IMR-90 (cell line): ENCODE results near the gene TNS3. TPM values are rescaled to one million over a fixed set of nuclear protein-coding genes. Genes with fewer than 3 reads are reported as not detected.

Experiments used
- ATAC-seq: fragments of 200-7000 bp; cut with Tn5 transposase; 2 replicates; pipeline ENCODE4 v1.9.1; 2020; ENCODE audit warnings: low read depth, mild to moderate bottlenecking, moderate library complexity
- BruUV-seq: library from RNA; stranded (reverse); fragments of 400-500 nt; replicated peaks from 2 replicates; lab custom pipeline; 2021; lab: Mats Ljungman, UMichigan
- CTCF ChIA-PET: fragments of 300-600 bp; formaldehyde crosslinking; extraction: SDS; loops from one replicate; lab custom pipeline; 2021; ENCODE audit warnings: antibody characterized with exemption; lab: Yijun Ruan, JAX
- POLR2A ChIA-PET: fragments of 300-600 bp; sonication (Branson Sonifier 250); formaldehyde crosslinking; loops from one replicate; lab custom pipeline; 2022; ENCODE audit warnings: antibody characterized with exemption; ENCODE audit not compliant: unreplicated experiment; lab: Charles Lee
- DNase-seq: peaks from one replicate; pipeline ENCODE4 v3.0.0; 2013
- H2AFZ ChIP-seq: replicated peaks from 2 replicates; pipeline ENCODE3; 2013; ENCODE audit warnings: low read length, mild to moderate bottlenecking; ENCODE audit not compliant: poor library complexity
- H2AK5ac ChIP-seq: 2 replicates; pipeline ENCODE4 v1.6.1; 2013; ENCODE audit warnings: low read depth, low read length, inconsistent platforms
- H2AK9ac ChIP-seq: replicated peaks from 2 replicates; pipeline ENCODE3; 2013; ENCODE audit warnings: mild to moderate bottlenecking, low read depth, low read length, moderate library complexity; ENCODE audit not compliant: poor library complexity
- H2BK120ac ChIP-seq: 2 replicates; pipeline ENCODE4 v1.6.1; 2013; ENCODE audit warnings: low read depth, low read length, inconsistent platforms
- H2BK15ac ChIP-seq: 3 replicates; pipeline ENCODE4 v1.6.1; 2013; ENCODE audit warnings: low read depth, low read length, inconsistent platforms
- H2BK20ac ChIP-seq: 2 replicates; pipeline ENCODE4 v1.6.1; 2013; ENCODE audit warnings: low read depth, mild to moderate bottlenecking, inconsistent platforms, low read length, moderate library complexity
- H2BK5ac ChIP-seq: 2 replicates; pipeline ENCODE4 v1.6.1; 2013; ENCODE audit warnings: mild to moderate bottlenecking, low read depth, low read length, inconsistent platforms; ENCODE audit not compliant: poor library complexity, severe bottlenecking
- H3K14ac ChIP-seq: replicated peaks from 2 replicates; pipeline ENCODE4 v1.6.1; 2013; ENCODE audit warnings: low read depth, low read length, inconsistent platforms
- H3K18ac ChIP-seq: 2 replicates; pipeline ENCODE4 v1.6.1; 2013; ENCODE audit warnings: low read depth, low read length, control low read depth
- H3K23ac ChIP-seq: 2 replicates; pipeline ENCODE4 v1.6.1; 2013; ENCODE audit warnings: low read depth, low read length, inconsistent platforms
- H3K27ac ChIP-seq: 2 replicates; pipeline ENCODE4 v1.5.1; 2013; ENCODE audit warnings: mild to moderate bottlenecking, control low read depth, low read length; ENCODE audit not compliant: insufficient read depth
- H3K27me3 ChIP-seq: 2 replicates; pipeline ENCODE4 v1.6.1; 2013; ENCODE audit warnings: low read length; ENCODE audit not compliant: control insufficient read depth, insufficient read depth
- H3K36me3 ChIP-seq: 2 replicates; pipeline ENCODE4 v1.6.1; 2013; ENCODE audit warnings: low read length, mixed read lengths; ENCODE audit not compliant: control insufficient read depth, insufficient read depth
- H3K4ac ChIP-seq: 2 replicates; pipeline ENCODE4 v1.6.1; 2013; ENCODE audit warnings: low read depth, low read length, inconsistent platforms
- H3K4me1 ChIP-seq: 2 replicates; pipeline ENCODE4 v1.6.1; 2013; ENCODE audit warnings: low read length, mixed read lengths; ENCODE audit not compliant: control insufficient read depth, insufficient read depth
- H3K4me2 ChIP-seq: 2 replicates; pipeline ENCODE4 v1.6.1; 2013; ENCODE audit warnings: low read depth, mild to moderate bottlenecking, control low read depth, low read length, moderate library complexity
- H3K4me3 ChIP-seq: 2 replicates; pipeline ENCODE4 v1.5.1; 2013; ENCODE audit warnings: low read depth, mild to moderate bottlenecking, control low read depth, low read length, moderate library complexity; ENCODE audit not compliant: insufficient read depth
- H3K56ac ChIP-seq: 2 replicates; pipeline ENCODE4 v1.6.1; 2013; ENCODE audit warnings: low read length, inconsistent platforms; ENCODE audit not compliant: insufficient read depth; ENCODE audit errors: extremely low read depth
- H3K79me1 ChIP-seq, 2 experiments: 2 replicates each; pipeline ENCODE4 v1.6.1; 2013; ENCODE audit warnings: low read length in 2 of 2, inconsistent platforms in 1 of 2, low read depth in 1 of 2
- H3K9ac ChIP-seq: 2 replicates; pipeline ENCODE4 v1.6.1; 2013; ENCODE audit warnings: low read depth, low read length, control low read depth
- H3K9me1 ChIP-seq: 2 replicates; pipeline ENCODE4 v1.6.1; 2013; ENCODE audit warnings: low read length, inconsistent platforms; ENCODE audit not compliant: insufficient read depth
- H3K9me3 ChIP-seq: 2 replicates; pipeline ENCODE4 v1.6.1; 2013; ENCODE audit warnings: low read length; ENCODE audit not compliant: control insufficient read depth, insufficient read depth
- H4K20me1 ChIP-seq: 2 replicates; pipeline ENCODE4 v1.6.1; 2013; ENCODE audit warnings: low read length, inconsistent platforms; ENCODE audit not compliant: insufficient read depth
- H4K5ac ChIP-seq: 2 replicates; pipeline ENCODE4 v1.6.1; 2013; ENCODE audit warnings: mild to moderate bottlenecking, low read depth, low read length, control low read depth
- H4K8ac ChIP-seq, 2 experiments: 2 replicates each; pipeline ENCODE4 v1.6.1; 2013; ENCODE audit warnings: low read depth in 2 of 2, low read length in 2 of 2, control low read depth in 1 of 2, inconsistent platforms in 1 of 2
- H4K91ac ChIP-seq: 2 replicates; pipeline ENCODE4 v1.6.1; 2013; ENCODE audit warnings: low read depth, low read length, inconsistent platforms; ENCODE audit not compliant: insufficient read depth
- CEBPB ChIP-seq: IDR thresholded peaks from 2 replicates; pipeline ENCODE4 v1.6.1; 2012; ENCODE audit warnings: low read depth, low read length, improper control_type of control experiment
- FOS ChIP-seq: fragments of 150-350 bp; IDR thresholded peaks from 2 replicates; pipeline ENCODE4 v1.6.1; 2016; ENCODE audit warnings: low read depth, low read length
- MAFK ChIP-seq: IDR thresholded peaks from 2 replicates; pipeline ENCODE4 v1.6.1; 2012; ENCODE audit warnings: low read depth, low read length, improper control_type of control experiment
- MAZ ChIP-seq: IDR thresholded peaks from 2 replicates; pipeline ENCODE4 v1.6.1; 2012; ENCODE audit warnings: low read depth, mild to moderate bottlenecking, low read length, improper control_type of control experiment, moderate library complexity, borderline replicate concordance
- MXI1 ChIP-seq: IDR thresholded peaks from 2 replicates; pipeline ENCODE4 v1.6.1; 2012; ENCODE audit warnings: low read depth, mild to moderate bottlenecking, low read length, moderate library complexity, borderline replicate concordance
- NFE2L2 ChIP-seq: fragments of 150-350 bp; IDR thresholded peaks from 2 replicates; pipeline ENCODE4 v1.6.1; 2016; ENCODE audit warnings: low read depth, mild to moderate bottlenecking, low read length
- POLR2A ChIP-seq: IDR thresholded peaks from 2 replicates; pipeline ENCODE4 v1.6.1; 2012; ENCODE audit warnings: mild to moderate bottlenecking, low read depth, low read length
- RFX5 ChIP-seq: IDR thresholded peaks from 2 replicates; pipeline ENCODE4 v1.8.0; 2012; ENCODE audit warnings: low read depth, mild to moderate bottlenecking, low read length, moderate library complexity
- SMC3 ChIP-seq: fragments of 150-350 bp; IDR thresholded peaks from 2 replicates; pipeline ENCODE4 v1.6.1; 2016; ENCODE audit warnings: low read depth, mild to moderate bottlenecking, antibody characterized with exemption, low read length, moderate library complexity
- WGBS, 2 experiments: methylation state at CpG; one replicate each; pipeline versions ENCODE4 v1.1.5 to v1.1.7; 2013; ENCODE audit warnings: missing lambda C conversion rate in 2 of 2; ENCODE audit not compliant: insufficient read length in 1 of 2; ENCODE audit errors: extremely low coverage in 2 of 2; 5-methylcytosine and 5-hydroxymethylcytosine counted together
- dilution Hi-C: fragments of 300-500 bp; cut with HindIII; formaldehyde crosslinking; loops from one replicate; pipeline ENCODE4 v1.14.3; 2018; ENCODE audit warnings: low sequenced_read_pairs; ENCODE audit not compliant: unreplicated experiment
- in situ Hi-C: fragments of 300-500 bp; cut with MboI; formaldehyde crosslinking; loops from 3 replicates; pipeline ENCODE4 v1.14.3; 2019; ENCODE audit warnings: low sequenced_read_pairs, inconsistent platforms, mixed read lengths
- intact Hi-C: fragments of 100-400 bp; cut with micrococcal nuclease; formaldehyde crosslinking; loops from 2 replicates; pipeline ENCODE4 v1.10.0; 2022
- polyA plus RNA-seq, 3 experiments: library from polyadenylated mRNA; depleted of rRNA; stranded (reverse); fragments of >200 nt; gene quantifications; 2 replicates each; pipeline ENCODE4 v1.2.3, GENCODE V29; 2012; ENCODE audit warnings: low replicate concordance in 1 of 3
- total RNA-seq: library from RNA; depleted of rRNA; stranded (reverse); fragments of >200 nt; gene quantifications from 2 replicates; pipeline ENCODE4 v1.2.3, GENCODE V29; 2012

TNS3 gene
- total and polyA plus RNA-seq, 2 of the 4 experiments (the other 2 are of a cell fraction): 64.3 to 79.2 TPM

GRCh38 chr7:47236480-47237129 is 345.3 kb downstream of the TNS3 start:
- Histone ChIP-seq H3K56ac (no peak overlapping the region), H2BK15ac (no peak overlapping the region), H2AK9ac (no peak overlapping the region), H3K23ac (no peak overlapping the region), H3K9ac (no peak overlapping the region), H4K5ac (no peak overlapping the region), H4K8ac (no peak overlapping the region), H2BK120ac (no peak overlapping the region), H3K18ac (no peak overlapping the region), H4K20me1 (no peaks in the 10 kb centered on the region), H3K79me1 (no peaks in the 10 kb centered on the region), H3K4me2 (no peak overlapping the region), H3K4me3 (no peak overlapping the region), H3K9me1 (no peaks in the 10 kb centered on the region), H3K27ac (no peak overlapping the region), H2BK5ac (no peak overlapping the region), H2BK20ac (no peak overlapping the region), H3K14ac (no peak overlapping the region), H3K4me1 (no peaks in the 10 kb centered on the region), H4K91ac (no peak overlapping the region), H3K9me3 (no peaks in the 10 kb centered on the region), H3K4ac (no peak overlapping the region), H2AFZ (no peak overlapping the region), H3K27me3 (peaks cover 23% of the 10 kb centered on the region), H2AK5ac (no peak overlapping the region), H3K36me3 (no peaks in the 10 kb centered on the region)
- BruUV-seq: no TSS peak
- ATAC-seq (no peak), DNase-seq (no peak)
- WGBS, 2 experiments: no CpG with 5 or more reads among the region's 3 CpGs
- POLR2A ChIA-PET: interaction anchor here (0.6 kb wide), 1 partner anchor 852 kb away, joined by 3 read pairs; no protein-coding TSS in a partner anchor
- CTCF ChIA-PET: interaction anchor here (0.5 kb wide), 1 partner anchor 145 kb away, joined by 4 read pairs; no protein-coding TSS in a partner anchor
- dilution Hi-C loops: no loop called here
- in situ Hi-C loops: no loop called here
- intact Hi-C loops: no loop called here
- TF ChIP-seq MXI1 (no peak), RFX5 (no peak), POLR2A (no peak), NFE2L2 (no peak), MAFK (no peak), CEBPB (no peak), SMC3 (no peak), MAZ (no peak), FOS (no peak)
